Measurements from ENCODE around the gene HBEGF.

The HBEGF gene

DNA sequence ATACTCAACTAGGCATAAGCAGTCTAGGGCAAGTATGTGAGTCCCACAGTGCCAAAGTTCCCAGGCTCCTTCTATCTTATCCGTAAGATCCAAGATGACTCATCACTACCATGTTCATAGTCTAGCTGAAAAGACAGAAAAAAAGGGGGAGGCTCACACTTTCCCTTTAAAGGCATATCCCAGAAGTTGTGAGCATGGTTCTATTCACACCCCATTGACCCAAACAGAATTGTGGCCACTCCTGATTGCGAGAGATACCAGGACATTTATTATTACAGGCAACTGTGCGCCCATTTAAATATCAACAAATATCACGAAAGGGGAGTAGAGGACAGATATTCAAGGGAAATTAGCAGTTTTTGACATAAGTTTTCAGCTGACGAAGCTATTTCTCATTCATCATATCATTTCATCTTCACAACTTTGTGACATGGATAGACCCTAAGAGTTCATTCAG is 35.4 kb downstream of the HBEGF start:
- H3K9ac ChIP-seq (ENCODE audit: low read depth, low read length): no peak overlapping the region
- H3K9me3 ChIP-seq (ENCODE audit: control insufficient read depth, insufficient read depth, low read length): no peaks in the 10 kb centered on the region
- no peaks in the 10 kb centered on the region for H3K27me3 ChIP-seq (ENCODE audit: control insufficient read depth, insufficient read depth, low read length)
- H3K36me3 ChIP-seq (ENCODE audit: control insufficient read depth, insufficient read depth, low read length): no peaks in the 10 kb centered on the region
- no peak overlapping the region for H3K4me3 ChIP-seq (ENCODE audit: low read depth, low read length)
- no peaks in the 10 kb centered on the region for H3K4me1 ChIP-seq (ENCODE audit: control insufficient read depth, insufficient read depth, low read length)

GRCh38 chr5:140310434-140310833 is 36.0 kb downstream of the HBEGF start:
- Histone ChIP-seq H3K36me3 (ENCODE audit: control insufficient read depth, insufficient read depth, low read length) (no peaks in the 10 kb centered on the region), H3K9ac (ENCODE audit: low read depth, low read length) (no peak overlapping the region), H3K9me3 (ENCODE audit: control insufficient read depth, insufficient read depth, low read length) (no peaks in the 10 kb centered on the region), H3K4me1 (ENCODE audit: control insufficient read depth, insufficient read depth, low read length) (no peaks in the 10 kb centered on the region), H3K27me3 (ENCODE audit: control insufficient read depth, insufficient read depth, low read length) (no peaks in the 10 kb centered on the region), H3K4me3 (ENCODE audit: low read depth, low read length) (no peak overlapping the region)

DNA sequence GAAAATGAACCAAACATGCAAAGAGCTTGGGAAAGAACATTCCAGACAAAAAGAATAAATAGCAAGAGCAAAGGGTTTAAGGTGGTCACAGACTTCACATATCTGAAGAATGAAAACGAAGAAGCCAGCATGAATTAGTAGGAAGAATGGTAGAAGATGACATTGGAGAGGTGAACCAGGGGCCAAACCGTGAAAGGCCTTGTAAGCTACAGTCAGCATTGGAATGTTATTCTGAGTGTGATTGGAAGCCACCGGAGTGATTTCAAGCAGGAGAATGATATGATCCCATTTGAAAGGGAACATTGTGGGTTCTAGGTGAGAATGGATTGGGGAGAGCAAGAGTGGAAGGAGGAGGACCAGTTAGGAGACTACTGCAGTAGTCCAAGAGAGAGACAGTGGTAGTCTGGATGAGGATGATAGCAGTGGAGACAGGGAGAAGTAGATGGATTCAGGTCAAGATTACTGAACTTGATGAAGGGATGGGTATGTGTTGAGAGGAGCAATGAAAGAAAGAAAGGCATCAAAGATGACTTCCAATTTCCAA is 36.6 kb downstream of the HBEGF start:
- Histone ChIP-seq H3K27me3 (ENCODE audit: control insufficient read depth, insufficient read depth, low read length) (no peaks in the 10 kb centered on the region), H3K4me1 (ENCODE audit: control insufficient read depth, insufficient read depth, low read length) (no peaks in the 10 kb centered on the region), H3K9me3 (ENCODE audit: control insufficient read depth, insufficient read depth, low read length) (no peaks in the 10 kb centered on the region), H3K9ac (ENCODE audit: low read depth, low read length) (no peak overlapping the region), H3K4me3 (ENCODE audit: low read depth, low read length) (no peak overlapping the region), H3K36me3 (ENCODE audit: control insufficient read depth, insufficient read depth, low read length) (no peaks in the 10 kb centered on the region)

- H3K9me3 ChIP-seq (ENCODE audit: control insufficient read depth, insufficient read depth, low read length): no peaks in the 10 kb centered on the region
- H3K9ac ChIP-seq (ENCODE audit: low read depth, low read length): no peak overlapping the region
- no peaks in the 10 kb centered on the region for H3K27me3 ChIP-seq (ENCODE audit: control insufficient read depth, insufficient read depth, low read length)
- no peak overlapping the region for H3K4me3 ChIP-seq (ENCODE audit: low read depth, low read length)
- H3K36me3 ChIP-seq (ENCODE audit: control insufficient read depth, insufficient read depth, low read length): no peaks in the 10 kb centered on the region
- H3K4me1 ChIP-seq (ENCODE audit: control insufficient read depth, insufficient read depth, low read length): no peaks in the 10 kb centered on the region
Measured at GRCh38 chr5:140305471-140305870, 40.9 kb downstream of the HBEGF start.

DNA sequence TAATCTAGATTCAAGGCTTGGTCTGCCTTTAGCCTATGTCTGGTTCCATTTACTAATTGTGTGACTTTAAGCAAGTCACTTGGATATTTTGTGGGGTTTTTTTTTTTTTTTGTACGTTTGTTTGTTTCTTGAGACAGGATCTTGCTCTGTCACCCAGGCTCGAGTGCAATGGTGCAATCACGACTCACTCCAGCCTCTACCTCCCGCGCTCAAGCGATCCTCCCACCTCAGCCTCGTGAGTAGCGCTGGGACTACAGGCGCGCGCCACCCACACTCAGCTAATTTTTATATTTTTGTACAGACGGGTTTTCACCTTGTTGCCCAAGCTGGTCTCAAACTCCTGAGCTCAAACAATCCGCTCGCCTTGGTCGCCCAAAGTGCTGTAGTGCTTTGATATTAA is 42.4 kb downstream of the HBEGF start:
- H3K27me3 ChIP-seq (ENCODE audit: control insufficient read depth, insufficient read depth, low read length): no peaks in the 10 kb centered on the region
- no peak overlapping the region for H3K4me3 ChIP-seq (ENCODE audit: low read depth, low read length)
- H3K9me3 ChIP-seq (ENCODE audit: control insufficient read depth, insufficient read depth, low read length): no peaks in the 10 kb centered on the region
- H3K4me1 ChIP-seq (ENCODE audit: control insufficient read depth, insufficient read depth, low read length): no peaks in the 10 kb centered on the region
- H3K9ac ChIP-seq (ENCODE audit: low read depth, low read length): no peak overlapping the region
- H3K36me3 ChIP-seq (ENCODE audit: control insufficient read depth, insufficient read depth, low read length): no peaks in the 10 kb centered on the region

DNA sequence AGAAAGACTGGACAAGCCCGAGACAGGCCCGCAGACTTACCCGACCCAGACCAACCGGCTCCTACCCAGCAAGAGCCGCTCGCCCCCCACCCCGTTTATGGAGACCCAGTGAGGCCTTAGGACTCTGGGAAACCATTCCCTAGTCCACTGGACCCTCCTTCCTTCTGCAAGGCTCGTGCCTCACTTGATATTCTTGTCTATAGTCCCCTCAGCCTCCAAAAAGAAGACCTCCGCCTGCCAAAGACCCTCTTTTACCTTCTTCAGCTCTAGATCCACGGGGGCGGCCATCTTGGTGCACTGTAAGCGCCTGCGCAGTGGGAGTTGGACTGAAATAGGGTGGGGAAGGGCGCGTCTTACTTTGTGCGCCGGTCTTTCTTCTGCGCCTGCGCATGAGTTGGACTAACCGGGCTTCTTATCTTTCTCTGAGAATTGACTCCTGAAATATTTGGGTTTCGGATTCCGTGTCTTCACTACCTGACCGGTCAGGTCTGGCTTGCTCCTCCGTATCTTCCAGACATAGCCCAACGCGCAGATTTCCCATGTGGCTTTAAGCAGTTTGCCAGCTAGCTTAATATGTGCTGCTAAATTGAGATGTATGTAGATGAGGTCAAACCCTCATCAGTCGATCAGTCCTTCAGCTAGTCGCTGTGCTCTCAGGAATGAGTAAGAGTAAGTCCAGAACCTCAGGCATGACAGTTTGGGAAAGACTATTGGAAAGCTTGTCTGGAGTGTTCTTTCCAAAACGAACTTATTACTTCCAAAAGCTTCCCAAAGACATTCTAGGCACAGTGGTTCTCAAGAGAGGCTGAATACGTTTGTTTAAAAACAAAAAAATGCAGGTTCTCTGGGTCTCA is 43.4 kb downstream of the HBEGF start, which contains the start of gene PFDN1:
Gene PFDN1, minus strand, starts transcription at position 316 of the 854 bp plus-strand sequence. Its CDS starts 28 bp downstream, at position 288.
- Histone ChIP-seq H3K9me3 (ENCODE audit: control insufficient read depth, insufficient read depth, low read length) (no peaks in the 10 kb centered on the region), H3K27me3 (ENCODE audit: control insufficient read depth, insufficient read depth, low read length) (no peaks in the 10 kb centered on the region), H3K4me1 (ENCODE audit: control insufficient read depth, insufficient read depth, low read length) (no peaks in the 10 kb centered on the region), H3K36me3 (ENCODE audit: control insufficient read depth, insufficient read depth, low read length) (no peaks in the 10 kb centered on the region), H3K9ac (ENCODE audit: low read depth, low read length) (peak within 1 kb of the TSS; percentile 99), H3K4me3 (ENCODE audit: low read depth, low read length) (peak within 1 kb of the TSS; percentile 97)

GRCh38 chr5:140301136-140301535 is 45.3 kb downstream of the HBEGF start:
- H3K9ac ChIP-seq (ENCODE audit: low read depth, low read length): no peak overlapping the region

DNA sequence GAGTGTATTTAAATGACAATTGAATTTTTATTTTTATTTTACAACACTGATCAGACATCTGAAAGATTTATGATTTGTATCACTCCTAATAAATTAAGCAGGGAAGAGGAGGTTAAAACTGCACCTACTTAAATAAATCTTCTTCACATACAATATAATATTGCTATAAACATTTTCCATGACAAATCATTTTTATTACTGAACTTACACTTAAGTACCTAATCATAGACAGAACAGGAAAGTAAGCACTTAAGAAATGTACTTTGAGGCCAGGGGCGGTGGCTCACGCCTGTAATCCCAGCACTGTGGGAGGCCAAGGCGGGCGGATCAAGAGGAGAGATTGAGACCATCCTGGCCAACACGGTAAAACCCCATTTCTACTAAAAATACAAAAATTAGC is 47.3 kb downstream of the HBEGF start:
- peaks cover under 1% of the 10 kb centered on the region for H3K4me1 ChIP-seq (ENCODE audit: control insufficient read depth, insufficient read depth, low read length)
- H3K4me3 ChIP-seq (ENCODE audit: low read depth, low read length): no peak overlapping the region
- no peaks in the 10 kb centered on the region for H3K9me3 ChIP-seq (ENCODE audit: control insufficient read depth, insufficient read depth, low read length)
- H3K36me3 ChIP-seq (ENCODE audit: control insufficient read depth, insufficient read depth, low read length): no peaks in the 10 kb centered on the region
- no peaks in the 10 kb centered on the region for H3K27me3 ChIP-seq (ENCODE audit: control insufficient read depth, insufficient read depth, low read length)
- H3K9ac ChIP-seq (ENCODE audit: low read depth, low read length): no peak overlapping the region

More at GRCh38 chr5:140301136-140301535, 45.3 kb downstream of the HBEGF start:
- no peaks in the 10 kb centered on the region for H3K9me3 ChIP-seq (ENCODE audit: control insufficient read depth, insufficient read depth, low read length)
- no peak overlapping the region for H3K4me3 ChIP-seq (ENCODE audit: low read depth, low read length)
- H3K36me3 ChIP-seq (ENCODE audit: control insufficient read depth, insufficient read depth, low read length): no peaks in the 10 kb centered on the region
- no peaks in the 10 kb centered on the region for H3K27me3 ChIP-seq (ENCODE audit: control insufficient read depth, insufficient read depth, low read length)
- no peaks in the 10 kb centered on the region for H3K4me1 ChIP-seq (ENCODE audit: control insufficient read depth, insufficient read depth, low read length)

GRCh38 chr5:140298183-140298601 is 48.2 kb downstream of the HBEGF start:
- H3K27me3 ChIP-seq (ENCODE audit: control insufficient read depth, insufficient read depth, low read length): no peaks in the 10 kb centered on the region
- H3K9me3 ChIP-seq (ENCODE audit: control insufficient read depth, insufficient read depth, low read length): no peaks in the 10 kb centered on the region
- no peaks in the 10 kb centered on the region for H3K36me3 ChIP-seq (ENCODE audit: control insufficient read depth, insufficient read depth, low read length)
- no peak overlapping the region for H3K4me3 ChIP-seq (ENCODE audit: low read depth, low read length)
- H3K4me1 ChIP-seq (ENCODE audit: control insufficient read depth, insufficient read depth, low read length): peaks cover 5% of the 10 kb centered on the region
- no peak overlapping the region for H3K9ac ChIP-seq (ENCODE audit: low read depth, low read length)

DNA sequence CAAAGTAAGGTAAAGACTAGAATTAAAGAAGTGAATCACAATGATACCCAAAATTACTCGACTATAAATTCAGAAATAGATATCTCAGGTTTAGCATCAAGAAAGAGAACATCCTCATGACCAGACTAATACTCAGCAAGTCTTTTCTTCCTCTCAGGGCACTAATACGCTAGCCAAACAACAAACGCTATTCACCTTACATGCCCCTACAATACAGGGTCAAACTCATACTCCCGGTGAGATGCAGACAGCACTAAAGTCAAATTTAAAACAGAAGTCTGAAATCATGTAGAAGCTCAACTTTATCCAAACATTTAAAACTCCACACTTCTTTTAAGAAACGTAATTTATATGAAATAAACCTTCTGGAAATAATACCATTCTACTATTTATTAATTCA is 49.1 kb downstream of the HBEGF start:
- H3K4me1 ChIP-seq (ENCODE audit: control insufficient read depth, insufficient read depth, low read length): peaks cover 5% of the 10 kb centered on the region
- no peak overlapping the region for H3K4me3 ChIP-seq (ENCODE audit: low read depth, low read length)
- H3K27me3 ChIP-seq (ENCODE audit: control insufficient read depth, insufficient read depth, low read length): no peaks in the 10 kb centered on the region
- no peaks in the 10 kb centered on the region for H3K36me3 ChIP-seq (ENCODE audit: control insufficient read depth, insufficient read depth, low read length)
- no peak overlapping the region for H3K9ac ChIP-seq (ENCODE audit: low read depth, low read length)
- no peaks in the 10 kb centered on the region for H3K9me3 ChIP-seq (ENCODE audit: control insufficient read depth, insufficient read depth, low read length)

- no peaks in the 10 kb centered on the region for H3K9me3 ChIP-seq (ENCODE audit: control insufficient read depth, insufficient read depth, low read length)
- no peak overlapping the region for H3K4me3 ChIP-seq (ENCODE audit: low read depth, low read length)
- H3K36me3 ChIP-seq (ENCODE audit: control insufficient read depth, insufficient read depth, low read length): no peaks in the 10 kb centered on the region
- no peaks in the 10 kb centered on the region for H3K27me3 ChIP-seq (ENCODE audit: control insufficient read depth, insufficient read depth, low read length)
- peaks cover 5% of the 10 kb centered on the region for H3K4me1 ChIP-seq (ENCODE audit: control insufficient read depth, insufficient read depth, low read length)
- no peak overlapping the region for H3K9ac ChIP-seq (ENCODE audit: low read depth, low read length)
Measured at GRCh38 chr5:140296289-140296688, 50.1 kb downstream of the HBEGF start.

- H3K4me1 ChIP-seq (ENCODE audit: control insufficient read depth, insufficient read depth, low read length): peaks cover 5% of the 10 kb centered on the region
- H3K9ac ChIP-seq (ENCODE audit: low read depth, low read length): no peak overlapping the region
- no peaks in the 10 kb centered on the region for H3K36me3 ChIP-seq (ENCODE audit: control insufficient read depth, insufficient read depth, low read length)
- no peaks in the 10 kb centered on the region for H3K27me3 ChIP-seq (ENCODE audit: control insufficient read depth, insufficient read depth, low read length)
- no peak overlapping the region for H3K4me3 ChIP-seq (ENCODE audit: low read depth, low read length)
- H3K9me3 ChIP-seq (ENCODE audit: control insufficient read depth, insufficient read depth, low read length): no peaks in the 10 kb centered on the region
Measured at GRCh38 chr5:140295414-140295813, 51.0 kb downstream of the HBEGF start.

Data from iPS-15b (cell line).